ENCODE results near the gene PLCH1.

DNA sequence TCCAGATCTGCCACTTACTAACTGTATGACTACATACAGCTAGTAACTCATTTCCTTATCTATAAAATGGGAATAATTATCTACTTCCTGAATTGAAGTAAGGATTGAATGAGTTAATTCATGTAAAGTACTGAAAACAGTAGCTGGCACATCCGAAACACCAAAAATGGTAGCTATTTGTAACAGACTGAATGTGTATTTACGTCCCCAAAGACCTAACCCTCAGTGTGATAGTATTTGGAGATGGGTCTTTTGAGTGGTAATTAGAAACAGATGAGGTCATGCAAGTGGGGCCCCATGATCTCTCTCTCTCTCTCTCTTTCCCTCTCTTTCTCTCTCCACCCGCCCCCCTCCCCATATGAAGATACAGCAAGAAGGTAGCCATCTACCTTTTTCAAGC, 146.2 kb downstream of the PLCH1 start:
- TF ChIP-seq, protein P1, sequence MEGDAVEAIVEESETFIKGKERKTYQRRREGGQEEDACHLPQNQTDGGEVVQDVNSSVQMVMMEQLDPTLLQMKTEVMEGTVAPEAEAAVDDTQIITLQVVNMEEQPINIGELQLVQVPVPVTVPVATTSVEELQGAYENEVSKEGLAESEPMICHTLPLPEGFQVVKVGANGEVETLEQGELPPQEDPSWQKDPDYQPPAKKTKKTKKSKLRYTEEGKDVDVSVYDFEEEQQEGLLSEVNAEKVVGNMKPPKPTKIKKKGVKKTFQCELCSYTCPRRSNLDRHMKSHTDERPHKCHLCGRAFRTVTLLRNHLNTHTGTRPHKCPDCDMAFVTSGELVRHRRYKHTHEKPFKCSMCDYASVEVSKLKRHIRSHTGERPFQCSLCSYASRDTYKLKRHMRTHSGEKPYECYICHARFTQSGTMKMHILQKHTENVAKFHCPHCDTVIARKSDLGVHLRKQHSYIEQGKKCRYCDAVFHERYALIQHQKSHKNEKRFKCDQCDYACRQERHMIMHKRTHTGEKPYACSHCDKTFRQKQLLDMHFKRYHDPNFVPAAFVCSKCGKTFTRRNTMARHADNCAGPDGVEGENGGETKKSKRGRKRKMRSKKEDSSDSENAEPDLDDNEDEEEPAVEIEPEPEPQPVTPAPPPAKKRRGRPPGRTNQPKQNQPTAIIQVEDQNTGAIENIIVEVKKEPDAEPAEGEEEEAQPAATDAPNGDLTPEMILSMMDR (IDR thresholded peaks at IDR 0.05), result no peak
- TF ChIP-seq POLR2AphosphoS5 (IDR thresholded peaks at IDR 0.05), result no peak
- TF ChIP-seq POLR2A (IDR thresholded peaks at IDR 0.05), result no peak
- TF ChIP-seq EP300 (IDR thresholded peaks at IDR 0.05), result no peak
